HepG2 (cell line): Measurements from ENCODE around the gene PSD. TPM values are rescaled to one million over a fixed set of nuclear protein-coding genes. Genes with fewer than 3 reads are reported as not detected.

ENCODE experiments used
- ARNT2 ChIP-seq: sonication (generic); formaldehyde crosslinking; IDR thresholded peaks from 2 replicates; pipeline ENCODE4 v1.8.0; 2022; ENCODE audit warnings: mild to moderate bottlenecking, low read depth, missing genetic modification reagents, moderate library complexity
- CEBPZ ChIP-seq: IDR thresholded peaks from 2 replicates; pipeline ENCODE4 v1.6.1; 2012; ENCODE audit warnings: low read length, improper control_type of control experiment
- DMAP1 ChIP-seq: IDR thresholded peaks from 2 replicates; pipeline ENCODE4 v1.6.1; 2016
- DNMT1 ChIP-seq: sonication (generic); formaldehyde crosslinking; IDR thresholded peaks from 2 replicates; pipeline ENCODE4 v1.5.1; 2020; ENCODE audit warnings: mild to moderate bottlenecking, missing genetic modification reagents
- HNF1B ChIP-seq: sonication (generic); formaldehyde crosslinking; IDR thresholded peaks from 2 replicates; pipeline ENCODE4 v1.5.1; 2020; ENCODE audit warnings: mild to moderate bottlenecking, moderate library complexity, missing genetic modification reagents
- HOXA5 ChIP-seq: sonication (generic); formaldehyde crosslinking; IDR thresholded peaks from 2 replicates; pipeline ENCODE4 v1.4.0; 2020; ENCODE audit warnings: missing genetic modification reagents
- MTF2 ChIP-seq: sonication (generic); formaldehyde crosslinking; IDR thresholded peaks from 2 replicates; pipeline ENCODE4 v1.5.0; 2020; ENCODE audit warnings: missing genetic modification reagents, borderline replicate concordance
- RARG ChIP-seq: sonication (generic); formaldehyde crosslinking; IDR thresholded peaks from 2 replicates; pipeline ENCODE4 v1.4.0; 2020; ENCODE audit warnings: low read depth, mild to moderate bottlenecking, missing genetic modification reagents
- SKIL ChIP-seq: sonication (generic); formaldehyde crosslinking; IDR thresholded peaks from 2 replicates; pipeline ENCODE4 v1.8.0; 2022; ENCODE audit warnings: missing genetic modification reagents, mild to moderate bottlenecking, moderate library complexity, borderline replicate concordance
- TBX3 ChIP-seq: fragments of 450-650 bp; IDR thresholded peaks from 2 replicates; pipeline ENCODE4 v1.6.1; 2017; ENCODE audit warnings: antibody characterized with exemption, mild to moderate bottlenecking, inconsistent platforms, borderline replicate concordance
- TEAD2 ChIP-seq: sonication (generic); formaldehyde crosslinking; IDR thresholded peaks from 2 replicates; pipeline ENCODE4 v1.9.0; 2021; ENCODE audit warnings: missing genetic modification reagents
- TOE1 ChIP-seq: sonication (generic); formaldehyde crosslinking; IDR thresholded peaks from 2 replicates; pipeline ENCODE4 v1.4.0; 2020; ENCODE audit warnings: mild to moderate bottlenecking, missing genetic modification reagents
- U2AF1 ChIP-seq: fragments of 200-400 bp; formaldehyde crosslinking; optimal IDR thresholded peaks from 2 replicates; pipeline ENCODE3; 2017; ENCODE audit warnings: mild to moderate bottlenecking, low read depth, low read length
- ZBTB21 ChIP-seq: sonication (generic); formaldehyde crosslinking; IDR thresholded peaks from 2 replicates; pipeline ENCODE4 v1.4.0; 2020; ENCODE audit warnings: missing genetic modification reagents
- ZFP62 ChIP-seq: sonication (generic); formaldehyde crosslinking; IDR thresholded peaks from 2 replicates; pipeline ENCODE4 v1.4.0; 2020; ENCODE audit warnings: missing genetic modification reagents
- ZFY ChIP-seq: sonication (generic); formaldehyde crosslinking; IDR thresholded peaks from 2 replicates; pipeline ENCODE4 v1.4.0; 2020; ENCODE audit warnings: missing genetic modification reagents
- ZNF17 ChIP-seq: sonication (generic); formaldehyde crosslinking; IDR thresholded peaks from 2 replicates; pipeline ENCODE4 v1.5.0; 2020; ENCODE audit warnings: mild to moderate bottlenecking, missing genetic modification reagents
- ZNF280B ChIP-seq: sonication (generic); formaldehyde crosslinking; IDR thresholded peaks from 2 replicates; pipeline ENCODE4 v1.5.0; 2020; ENCODE audit warnings: missing genetic modification reagents, mild to moderate bottlenecking, borderline replicate concordance
- ZNF333 ChIP-seq: sonication (generic); formaldehyde crosslinking; IDR thresholded peaks from 2 replicates; pipeline ENCODE4 v1.4.0; 2020; ENCODE audit warnings: mild to moderate bottlenecking, missing genetic modification reagents, borderline replicate concordance
- ZNF446 ChIP-seq: sonication (generic); formaldehyde crosslinking; IDR thresholded peaks from 2 replicates; pipeline ENCODE4 v1.5.0; 2020; ENCODE audit warnings: mild to moderate bottlenecking, missing genetic modification reagents
- ZNF567 ChIP-seq: sonication (generic); formaldehyde crosslinking; IDR thresholded peaks from 2 replicates; pipeline ENCODE4 v1.8.1; 2023; ENCODE audit warnings: mild to moderate bottlenecking, missing genetic modification reagents, borderline replicate concordance
- ZNF768 ChIP-seq: sonication (generic); formaldehyde crosslinking; IDR thresholded peaks from 2 replicates; pipeline ENCODE4 v1.4.0; 2020; ENCODE audit warnings: missing genetic modification reagents
- ZNF792 ChIP-seq: IDR thresholded peaks from 2 replicates; pipeline ENCODE4 v1.6.1; 2016
- polyA plus RNA-seq, 8 experiments: library from polyadenylated mRNA; depleted of rRNA in 3 of 8; stranded (reverse) in 7 of 8; unstranded in 1 of 8; fragments of >200 nt; fragmentation: Illumina TruSeq in 4 of 8; extraction: Trizol in 4 of 8; gene quantifications; 2 replicates each; pipeline versions ENCODE4 v1.2.1 to v1.2.3, GENCODE V29; 2011 to 2016; ENCODE audit warnings: low read depth in 4 of 8, missing spikeins in 1 of 8, mixed read lengths in 1 of 8; ENCODE audit not compliant: insufficient read depth in 1 of 8
- total RNA-seq, 5 experiments: library from RNA; depleted of rRNA; stranded (reverse); fragments of >200 nt; fragmentation: Illumina TruSeq; extraction: Trizol; gene quantifications; 2 replicates each; pipeline ENCODE4 v1.2.3, GENCODE V29; 2016; ENCODE audit warnings: low read depth in 1 of 5

PSD gene
- total and polyA plus RNA-seq, 2 of the 13 experiments (the other 11 are each of a cell fraction or from before 2014, with no cell fraction given): 0.35 to 0.58 TPM

- TF ChIP-seq ZNF567 (CRISPR knock-in tag): no peak
- 0 out of 2 replicates have a peak, but pooled peaks have one; percentile 68 for TF ChIP-seq RARG (CRISPR knock-in tag)
- no peak for TF ChIP-seq ZNF446 (CRISPR knock-in tag)
- peak; percentile 79 for TF ChIP-seq ZNF768
- TF ChIP-seq MTF2 (CRISPR knock-in tag): peak; percentile 78; the same call in 1 of the 2 replicates
- no peak for TF ChIP-seq ZFP62 (CRISPR knock-in tag)
- 0 out of 2 replicates have a peak, but pooled peaks have one; percentile 45 for TF ChIP-seq DNMT1 (CRISPR knock-in tag)
- no peak for TF ChIP-seq TOE1
- TF ChIP-seq ZNF17 (CRISPR knock-in tag): no peak
- peak; percentile 84 for TF ChIP-seq DMAP1 (CRISPR knock-in tag)
- peak; percentile 90 for TF ChIP-seq ZNF280B
- TF ChIP-seq U2AF1: no peak
- peak; percentile 88 for TF ChIP-seq ARNT2 (CRISPR knock-in tag)
- no peak; the same call in 1 of the 2 replicates for TF ChIP-seq ZNF333
- TF ChIP-seq CEBPZ: no peak
- TF ChIP-seq TBX3: no peak
- TF ChIP-seq HOXA5 (CRISPR knock-in tag): no peak; the same call in 1 of the 2 replicates
- peak; percentile 34; the same call in 1 of the 2 replicates for TF ChIP-seq HNF1B (CRISPR knock-in tag)
- no peak for TF ChIP-seq TEAD2 (CRISPR knock-in tag)
- no peak for TF ChIP-seq SKIL (CRISPR knock-in tag)
- no peak for TF ChIP-seq ZBTB21
- TF ChIP-seq ZNF792 (CRISPR knock-in tag): peak; percentile 83
- TF ChIP-seq ZFY (CRISPR knock-in tag): peak; percentile 89
Observed at GRCh38 chr10:102422545-102423129, 4.1 kb upstream of the PSD start (continued).
